MM.1S (cell line): ENCODE data around the gene GDPD3.

Source experiments
- EZH2 ChIP-seq: fragments of 300-600 bp; sonication (generic); optimal IDR thresholded peaks from 2 replicates; pipeline ENCODE3; 2017; ENCODE audit warnings: low read depth, mild to moderate bottlenecking, antibody characterized with exemption, low read length, mixed read lengths
- EZH2phosphoT487 ChIP-seq: fragments of 300-600 bp; sonication (generic); IDR thresholded peaks from 2 replicates; pipeline ENCODE4 v1.6.1; 2018; ENCODE audit warnings: antibody characterized with exemption, low read length
- TF ChIP-seq, protein P1 (sequence below): fragments of 300-600 bp; sonication (generic); IDR thresholded peaks from 2 replicates; pipeline ENCODE4 v1.5.1; 2016; ENCODE audit warnings: antibody characterized with exemption, low read length, mixed read lengths

DNA sequence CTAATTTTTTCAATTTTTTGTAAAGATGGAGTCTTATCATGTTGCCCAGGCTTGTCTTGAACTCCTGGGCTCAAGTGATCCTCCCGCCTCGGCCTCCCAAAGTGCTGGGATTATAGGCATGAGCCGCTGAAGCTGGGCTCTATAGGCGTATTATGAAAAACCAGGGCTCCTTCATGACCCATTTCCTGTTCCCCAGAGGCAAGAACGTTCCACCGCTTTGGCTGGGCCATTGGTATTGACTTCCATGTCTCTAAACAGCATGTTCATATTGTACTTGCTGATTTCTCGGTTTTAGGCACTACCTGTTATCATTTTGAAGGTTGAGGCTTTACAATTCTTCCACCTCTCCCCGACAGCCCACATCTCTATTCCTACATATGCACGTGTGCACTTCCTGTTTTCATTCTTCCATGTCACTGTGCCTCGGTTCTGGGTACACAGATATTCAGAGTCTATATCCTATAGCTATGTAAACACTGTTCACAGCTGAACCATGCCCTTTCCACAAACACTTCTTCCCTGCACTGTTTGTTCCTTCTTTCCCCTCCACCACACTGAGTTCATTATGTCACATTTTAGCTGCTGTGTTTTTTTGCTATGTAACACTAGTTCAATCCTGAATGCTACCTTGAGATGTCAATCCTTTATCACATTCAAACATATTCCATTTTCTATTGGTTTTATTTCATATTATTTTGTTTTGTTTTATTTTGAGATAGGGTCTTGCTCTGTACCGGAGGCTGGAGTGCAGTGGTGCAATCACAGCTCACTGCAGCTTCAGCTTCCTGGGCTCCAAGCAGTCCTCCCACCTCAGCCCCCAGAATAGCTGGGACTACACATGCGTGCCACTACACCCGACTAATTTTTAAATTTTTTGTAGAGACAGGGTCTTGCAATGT, 26.5 kb upstream of the GDPD3 start:
- TF ChIP-seq, protein P1, sequence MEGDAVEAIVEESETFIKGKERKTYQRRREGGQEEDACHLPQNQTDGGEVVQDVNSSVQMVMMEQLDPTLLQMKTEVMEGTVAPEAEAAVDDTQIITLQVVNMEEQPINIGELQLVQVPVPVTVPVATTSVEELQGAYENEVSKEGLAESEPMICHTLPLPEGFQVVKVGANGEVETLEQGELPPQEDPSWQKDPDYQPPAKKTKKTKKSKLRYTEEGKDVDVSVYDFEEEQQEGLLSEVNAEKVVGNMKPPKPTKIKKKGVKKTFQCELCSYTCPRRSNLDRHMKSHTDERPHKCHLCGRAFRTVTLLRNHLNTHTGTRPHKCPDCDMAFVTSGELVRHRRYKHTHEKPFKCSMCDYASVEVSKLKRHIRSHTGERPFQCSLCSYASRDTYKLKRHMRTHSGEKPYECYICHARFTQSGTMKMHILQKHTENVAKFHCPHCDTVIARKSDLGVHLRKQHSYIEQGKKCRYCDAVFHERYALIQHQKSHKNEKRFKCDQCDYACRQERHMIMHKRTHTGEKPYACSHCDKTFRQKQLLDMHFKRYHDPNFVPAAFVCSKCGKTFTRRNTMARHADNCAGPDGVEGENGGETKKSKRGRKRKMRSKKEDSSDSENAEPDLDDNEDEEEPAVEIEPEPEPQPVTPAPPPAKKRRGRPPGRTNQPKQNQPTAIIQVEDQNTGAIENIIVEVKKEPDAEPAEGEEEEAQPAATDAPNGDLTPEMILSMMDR: no peak
- TF ChIP-seq EZH2 (no peak), EZH2phosphoT487 (no peak)
